ENCODE results near the gene GALNT12.

The GALNT12 gene

GRCh38 chr9:98781588-98782383 is 25.7 kb upstream of the GALNT12 start:
- DNase-seq (ENCODE audit: low spot score), result no peak

GRCh38 chr9:98783518-98784226 is 23.8 kb upstream of the GALNT12 start:
- DNase-seq (ENCODE audit: low spot score), result no peak

- DNase-seq (ENCODE audit: low spot score), result no peak
Measured at GRCh38 chr9:98784831-98785806, 22.4 kb upstream of the GALNT12 start.

GRCh38 chr9:98786750-98787510 is 20.5 kb upstream of the GALNT12 start:
- DNase-seq (ENCODE audit: low spot score), result no peak

GRCh38 chr9:98787766-98788335 is 19.6 kb upstream of the GALNT12 start:
- DNase-seq (ENCODE audit: low spot score), result no peak

- DNase-seq (ENCODE audit: low spot score), result no peak
Measured at GRCh38 chr9:98789483-98790133, 17.9 kb upstream of the GALNT12 start.

- DNase-seq (ENCODE audit: low spot score), result no peak
Measured at GRCh38 chr9:98790134-98790841, 17.2 kb upstream of the GALNT12 start.

GRCh38 chr9:98790842-98791607 is 16.4 kb upstream of the GALNT12 start:
- DNase-seq (ENCODE audit: low spot score), result peak; percentile 81

- no peak for DNase-seq (ENCODE audit: low spot score)
Measured at GRCh38 chr9:98791608-98792490, 15.6 kb upstream of the GALNT12 start.

GRCh38 chr9:98793031-98793430 is 14.4 kb upstream of the GALNT12 start:
- DNase-seq (ENCODE audit: low spot score), result no peak

- DNase-seq (ENCODE audit: low spot score), result no peak
Measured at GRCh38 chr9:98794802-98795201, 12.7 kb upstream of the GALNT12 start.

- no peak for DNase-seq (ENCODE audit: low spot score)
Measured at GRCh38 chr9:98795295-98795955, 12.0 kb upstream of the GALNT12 start.

- no peak for DNase-seq (ENCODE audit: low spot score)
Measured at GRCh38 chr9:98795970-98796363, 11.5 kb upstream of the GALNT12 start.

GRCh38 chr9:98796364-98797101 is 10.9 kb upstream of the GALNT12 start, which contains the start of gene ANKS6:
Gene ANKS6 (minus strand): TSS chr9:98796555. CDS start chr9:98796491, 64 bp downstream.
- peak; percentile 71 for DNase-seq (ENCODE audit: low spot score)

- no peak for DNase-seq (ENCODE audit: low spot score)
Measured at GRCh38 chr9:98797491-98797890, 10.0 kb upstream of the GALNT12 start.

- no peak for DNase-seq (ENCODE audit: low spot score)
Measured at GRCh38 chr9:98798254-98798653, 9.2 kb upstream of the GALNT12 start.

GRCh38 chr9:98801561-98801960 is 5.9 kb upstream of the GALNT12 start:
- DNase-seq (ENCODE audit: low spot score), result no peak
